ENCODE data around the gene SPHK2.

GRCh38 chr19:48600679-48601417 is 18.5 kb upstream of the SPHK2 start:
- TF ChIP-seq CTCF (IDR thresholded peaks at IDR 0.05) (no peak), POLR2A (IDR thresholded peaks at IDR 0.05; ENCODE audit: low read length) (no peak), MAFK (IDR thresholded peaks at IDR 0.05; ENCODE audit: partially characterized antibody) (no peak), FOSB (CRISPR knock-in tag; IDR thresholded peaks at IDR 0.05) (no peak), SMC3 (IDR thresholded peaks at IDR 0.05) (no peak), ZFP36 (IDR thresholded peaks at IDR 0.05; ENCODE audit: borderline replicate concordance, partially characterized antibody) (no peak), CEBPB (IDR thresholded peaks at IDR 0.05) (no peak), BHLHE40 (IDR thresholded peaks at IDR 0.05; ENCODE audit: low read depth, low read length) (no peak), RNF2 (IDR thresholded peaks at IDR 0.05; ENCODE audit: borderline replicate concordance, low read depth) (no peak), RAD21 (conservative IDR thresholded peaks at IDR 0.05 in 1 of 2, IDR thresholded peaks at IDR 0.05 in 1 of 2) (no peak), PBX3 (IDR thresholded peaks at IDR 0.05) (no peak), CBX2 (IDR thresholded peaks at IDR 0.05; ENCODE audit: borderline replicate concordance, low read depth) (no peak), NR3C1 (IDR thresholded peaks at IDR 0.05) (no peak)

Measured in A549 (cell line).